ENCODE measurements around the gene DOCK3. TPM values are rescaled to one million over a fixed set of nuclear protein-coding genes. Genes with fewer than 3 reads are reported as not detected.

The DOCK3 gene
- total RNA-seq, 4 donors from 2014 or later = 2.1 to 8.6 (median 2.9) TPM

GRCh38 chr3:50651920-50652529 lies 22.7 kb upstream of the DOCK3 start:
- TF ChIP-seq EP300 (IDR thresholded peaks at IDR 0.05) (no peak), POLR2A (IDR thresholded peaks at IDR 0.05) (no peak), POLR2AphosphoS5 (IDR thresholded peaks at IDR 0.05) (no peak)
- TF ChIP-seq, protein P1, sequence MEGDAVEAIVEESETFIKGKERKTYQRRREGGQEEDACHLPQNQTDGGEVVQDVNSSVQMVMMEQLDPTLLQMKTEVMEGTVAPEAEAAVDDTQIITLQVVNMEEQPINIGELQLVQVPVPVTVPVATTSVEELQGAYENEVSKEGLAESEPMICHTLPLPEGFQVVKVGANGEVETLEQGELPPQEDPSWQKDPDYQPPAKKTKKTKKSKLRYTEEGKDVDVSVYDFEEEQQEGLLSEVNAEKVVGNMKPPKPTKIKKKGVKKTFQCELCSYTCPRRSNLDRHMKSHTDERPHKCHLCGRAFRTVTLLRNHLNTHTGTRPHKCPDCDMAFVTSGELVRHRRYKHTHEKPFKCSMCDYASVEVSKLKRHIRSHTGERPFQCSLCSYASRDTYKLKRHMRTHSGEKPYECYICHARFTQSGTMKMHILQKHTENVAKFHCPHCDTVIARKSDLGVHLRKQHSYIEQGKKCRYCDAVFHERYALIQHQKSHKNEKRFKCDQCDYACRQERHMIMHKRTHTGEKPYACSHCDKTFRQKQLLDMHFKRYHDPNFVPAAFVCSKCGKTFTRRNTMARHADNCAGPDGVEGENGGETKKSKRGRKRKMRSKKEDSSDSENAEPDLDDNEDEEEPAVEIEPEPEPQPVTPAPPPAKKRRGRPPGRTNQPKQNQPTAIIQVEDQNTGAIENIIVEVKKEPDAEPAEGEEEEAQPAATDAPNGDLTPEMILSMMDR (IDR thresholded peaks at IDR 0.05) = no peak
- 67% methylated on average over 7 of the region's 7 CpGs for WGBS
- Histone ChIP-seq H3K4me3 (no peak overlapping the region), H3K9me3 (no peaks in the 10 kb centered on the region), H3K27ac (no peak overlapping the region), H3K27me3 (no peaks in the 10 kb centered on the region), H3K4me1 (no peaks in the 10 kb centered on the region), H3K36me3 (peaks cover 21% of the 10 kb centered on the region)
- DNase-seq (ENCODE audit: low spot score in 2 of 2) = no peak

GRCh38 chr3:50652709-50653108 lies 22.0 kb upstream of the DOCK3 start:
- no CpG with 5 or more reads among the region's 2 CpGs for WGBS
- Histone ChIP-seq H3K36me3 (peaks cover 14% of the 10 kb centered on the region), H3K9me3 (no peaks in the 10 kb centered on the region), H3K4me3 (no peak overlapping the region), H3K27me3 (no peaks in the 10 kb centered on the region), H3K27ac (no peak overlapping the region), H3K4me1 (no peaks in the 10 kb centered on the region)
- DNase-seq (ENCODE audit: low spot score in 2 of 2) = no peak
- TF ChIP-seq POLR2AphosphoS5 (IDR thresholded peaks at IDR 0.05) = no peak
- no peak for TF ChIP-seq POLR2A (IDR thresholded peaks at IDR 0.05)
- TF ChIP-seq EP300 (IDR thresholded peaks at IDR 0.05) = no peak
- TF ChIP-seq, protein P1 (IDR thresholded peaks at IDR 0.05) = no peak

DNA sequence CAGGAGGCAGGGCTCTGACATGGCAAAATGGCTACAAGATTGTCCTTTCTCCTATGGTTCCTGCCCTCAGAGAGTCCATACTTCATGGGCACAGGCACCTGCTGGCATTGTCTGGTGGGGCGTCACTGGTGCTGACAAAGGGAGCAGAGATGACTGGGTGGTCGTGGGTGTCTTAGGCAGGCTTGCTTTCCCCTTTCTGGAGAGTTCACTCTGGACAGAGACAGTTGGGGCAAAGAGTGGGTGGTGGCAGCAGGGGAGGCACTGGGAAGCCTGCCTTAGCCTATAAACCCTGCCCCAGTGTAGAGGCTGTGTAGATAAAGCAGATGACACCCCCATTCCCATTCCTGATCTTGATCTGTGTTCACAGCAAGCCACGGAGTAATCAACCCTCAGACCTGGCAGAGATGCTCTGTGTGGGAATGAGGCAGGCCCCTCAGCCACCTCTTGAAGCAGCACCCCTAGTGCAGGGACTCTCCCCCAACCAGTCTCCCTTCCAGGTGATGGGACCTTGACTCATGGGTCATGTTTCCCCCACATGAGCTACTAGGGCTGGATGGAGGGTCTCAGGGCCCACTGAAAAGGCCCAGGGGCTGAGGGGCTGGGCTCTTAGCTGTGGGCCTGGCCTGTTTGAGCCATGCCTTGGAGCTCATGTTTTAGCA lies 20.7 kb upstream of the DOCK3 start:
- Histone ChIP-seq H3K27me3 (no peaks in the 10 kb centered on the region), H3K36me3 (peaks cover 2% of the 10 kb centered on the region), H3K4me1 (no peaks in the 10 kb centered on the region), H3K9me3 (no peaks in the 10 kb centered on the region), H3K27ac (no peak overlapping the region), H3K4me3 (no peak overlapping the region)
- no peak for TF ChIP-seq POLR2A (IDR thresholded peaks at IDR 0.05)
- WGBS = 51% methylated on average over 3 of the region's 3 CpGs
- no peak for DNase-seq (ENCODE audit: low spot score in 2 of 2)

DNA sequence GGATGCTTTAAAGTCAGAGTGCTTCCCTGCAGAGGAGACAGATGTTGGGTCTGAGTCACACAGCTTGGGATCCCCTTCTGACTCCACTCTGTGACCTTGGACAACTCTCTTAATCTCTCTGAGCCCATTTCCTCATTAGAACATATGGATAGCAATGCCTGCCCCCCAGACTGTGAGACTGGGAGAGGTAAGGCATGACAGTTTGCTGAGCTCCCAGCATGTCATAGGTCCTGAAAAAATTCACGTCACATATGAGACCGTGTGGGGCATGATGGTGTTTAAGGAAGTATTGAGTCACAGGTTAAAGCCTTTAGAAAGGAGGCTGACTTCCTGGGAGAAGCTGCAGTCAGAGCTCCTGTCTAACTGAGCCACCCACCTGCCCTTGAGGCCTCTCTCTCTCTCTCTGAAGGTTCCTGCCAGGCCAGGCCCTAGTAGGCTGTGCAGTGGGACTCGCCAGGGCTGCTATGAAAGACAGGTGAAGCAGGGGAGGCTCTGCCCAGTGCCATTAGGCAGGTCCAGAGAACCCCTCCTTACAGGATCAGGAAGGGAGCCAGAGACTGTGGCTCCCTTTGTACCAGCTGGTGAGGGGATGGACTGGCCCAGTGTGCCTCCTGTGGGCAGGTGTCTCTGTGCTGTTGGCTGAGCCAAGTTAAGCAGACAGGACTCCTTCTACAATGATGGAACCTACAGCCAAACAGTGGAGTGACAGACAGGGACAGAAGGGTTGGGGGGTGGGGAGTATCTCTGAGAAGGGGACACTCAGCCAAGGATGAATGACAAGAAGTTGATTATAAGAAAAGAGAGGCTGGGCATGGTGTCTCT lies 19.5 kb upstream of the DOCK3 start:
- H3K36me3 ChIP-seq = no peaks in the 10 kb centered on the region
- 78% methylated on average over 2 of the region's 3 CpGs for WGBS
- no peaks in the 10 kb centered on the region for H3K27me3 ChIP-seq
- no peak overlapping the region for H3K27ac ChIP-seq
- H3K9me3 ChIP-seq = no peaks in the 10 kb centered on the region
- no peaks in the 10 kb centered on the region for H3K4me1 ChIP-seq
- DNase-seq (ENCODE audit: low spot score in 2 of 2) = no peak
- no peak overlapping the region for H3K4me3 ChIP-seq
- no peak for TF ChIP-seq POLR2A (IDR thresholded peaks at IDR 0.05)
- no peak for TF ChIP-seq EP300 (IDR thresholded peaks at IDR 0.05)
- TF ChIP-seq, protein P1 (IDR thresholded peaks at IDR 0.05) = no peak
- no peak for TF ChIP-seq POLR2AphosphoS5 (IDR thresholded peaks at IDR 0.05)

DNA sequence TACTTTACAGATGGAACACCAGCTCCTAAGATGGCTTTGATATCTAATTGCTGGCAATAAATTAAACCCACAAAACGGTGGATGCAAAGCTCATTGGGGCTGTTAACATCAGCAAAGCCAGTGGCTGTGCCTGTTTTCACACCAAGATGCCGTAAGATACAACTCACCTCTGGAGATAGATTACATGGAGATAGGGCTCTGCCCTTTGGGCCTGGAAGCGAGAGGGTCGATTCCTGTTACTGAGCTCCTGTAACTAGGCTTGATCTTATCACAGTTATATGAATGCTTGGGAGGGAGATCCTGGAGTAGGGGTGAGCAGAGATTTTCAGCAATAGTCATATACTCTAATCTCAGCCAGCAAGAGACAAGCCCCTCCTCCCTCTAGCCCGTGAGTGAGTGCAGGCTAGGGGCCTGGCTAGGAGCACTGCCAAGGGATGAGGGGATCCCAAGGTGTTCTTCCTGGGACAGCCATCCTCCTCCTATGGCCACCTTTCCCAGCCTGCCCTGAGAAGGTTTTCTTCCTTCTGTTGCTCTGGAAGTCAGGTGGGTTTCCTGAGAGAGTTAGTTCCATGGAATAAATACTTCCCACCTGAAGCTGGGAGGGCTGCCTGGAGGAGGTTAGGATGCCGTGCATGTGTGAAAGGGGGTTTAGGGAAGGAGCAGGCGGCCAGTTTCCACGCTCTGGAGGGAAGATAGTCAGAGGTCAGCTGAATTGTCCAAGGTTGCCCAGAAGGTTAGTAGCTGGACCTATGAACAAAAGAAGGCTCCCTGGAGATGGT lies 18.1 kb upstream of the DOCK3 start:
- WGBS = 49% methylated on average over 8 of the region's 8 CpGs
- TF ChIP-seq EP300 (IDR thresholded peaks at IDR 0.05) (no peak), POLR2AphosphoS5 (IDR thresholded peaks at IDR 0.05) (no peak), POLR2A (IDR thresholded peaks at IDR 0.05) (no peak)
- TF ChIP-seq, protein P1 (IDR thresholded peaks at IDR 0.05) = no peak
- no peaks in the 10 kb centered on the region for H3K4me1 ChIP-seq
- no peak overlapping the region for H3K27ac ChIP-seq
- H3K9me3 ChIP-seq = no peaks in the 10 kb centered on the region
- H3K36me3 ChIP-seq = no peaks in the 10 kb centered on the region
- H3K27me3 ChIP-seq = no peaks in the 10 kb centered on the region
- no peak overlapping the region for H3K4me3 ChIP-seq
- peak in 1 of 2 donors; percentile 29 for DNase-seq (ENCODE audit: low spot score in 2 of 2)
